Erythroblast (primary cell): Measurements from ENCODE around the gene ARHGEF38.

ENCODE experiments used
- GATA1 ChIP-seq: IDR thresholded peaks from 2 replicates; pipeline ENCODE4 v1.6.1; 2011; ENCODE audit warnings: low read depth, mild to moderate bottlenecking, control low read depth, low read length, moderate library complexity
- POLR2A ChIP-seq: IDR thresholded peaks from 2 replicates; pipeline ENCODE4 v1.6.1; 2011; ENCODE audit warnings: mild to moderate bottlenecking, low read length

DNA sequence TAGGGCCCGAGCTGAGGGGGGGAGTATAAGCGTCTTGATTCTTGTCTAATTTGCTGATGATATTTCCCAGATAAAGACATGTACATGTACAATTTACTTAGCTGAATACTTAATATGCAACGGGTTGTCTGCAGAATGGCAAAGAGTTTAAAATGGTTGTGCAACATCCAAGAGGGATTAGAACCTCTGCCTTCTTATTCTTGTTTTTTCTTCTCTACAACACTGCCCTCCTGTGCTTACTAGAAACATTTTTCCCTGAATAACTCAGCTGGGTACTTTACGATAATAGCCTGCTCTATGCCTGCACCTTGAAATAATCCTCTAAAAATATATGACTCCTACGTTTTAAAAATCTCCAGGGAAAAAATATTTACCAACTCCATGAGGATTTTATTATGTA is 114.3 kb downstream of the ARHGEF38 start:
- no peak for TF ChIP-seq POLR2A
- no peak for TF ChIP-seq GATA1
